HG02852 (cell line): ENCODE data around the gene DTNB.

ENCODE experiments used
- ATAC-seq: cut with Tn5 transposase; IDR thresholded peaks from one replicate; pipeline ENCODE4 v1.9.1; 2021; ENCODE audit warnings: mild to moderate bottlenecking, moderate library complexity; ENCODE audit not compliant: unreplicated experiment

DTNB gene

GRCh38 chr2:25374827-25375226 lies 298.6 kb downstream of the DTNB start:
- no peak for ATAC-seq

- ATAC-seq: no peak
Measured at GRCh38 chr2:25374411-25374810, 299.0 kb downstream of the DTNB start.

- ATAC-seq: no peak
Measured at GRCh38 chr2:25373269-25373981, 300.0 kb downstream of the DTNB start.

- ATAC-seq: no peak
Measured at GRCh38 chr2:25372405-25373268, 300.7 kb downstream of the DTNB start.

GRCh38 chr2:25371253-25372241 lies 301.8 kb downstream of the DTNB start:
- ATAC-seq: no peak

- no peak for ATAC-seq
Measured at GRCh38 chr2:25369876-25370275, 303.5 kb downstream of the DTNB start.

GRCh38 chr2:25369439-25369838 lies 303.9 kb downstream of the DTNB start:
- no peak for ATAC-seq

GRCh38 chr2:25368660-25369059 lies 304.7 kb downstream of the DTNB start:
- ATAC-seq: no peak

- ATAC-seq: no peak
Measured at GRCh38 chr2:25367296-25367695, 306.1 kb downstream of the DTNB start.

GRCh38 chr2:25366629-25367028 lies 306.7 kb downstream of the DTNB start:
- ATAC-seq: no peak

GRCh38 chr2:25365241-25365640 lies 308.1 kb downstream of the DTNB start:
- no peak for ATAC-seq

GRCh38 chr2:25363733-25364132 lies 309.6 kb downstream of the DTNB start:
- ATAC-seq: no peak

- peak; percentile 72 for ATAC-seq
Measured at GRCh38 chr2:25362434-25363145, 310.8 kb downstream of the DTNB start.

GRCh38 chr2:25362049-25362433 lies 311.3 kb downstream of the DTNB start:
- ATAC-seq: peak; percentile 84

- ATAC-seq: no peak
Measured at GRCh38 chr2:25361261-25362048, 311.9 kb downstream of the DTNB start.

- ATAC-seq: no peak
Measured at GRCh38 chr2:25358836-25359235, 314.5 kb downstream of the DTNB start.

- ATAC-seq: no peak
Measured at GRCh38 chr2:25358249-25358815, 315.0 kb downstream of the DTNB start.

GRCh38 chr2:25356088-25356487 lies 317.3 kb downstream of the DTNB start:
- ATAC-seq: no peak

GRCh38 chr2:25355270-25355669 lies 318.1 kb downstream of the DTNB start:
- ATAC-seq: no peak
